Gastrocnemius medialis (tissue), 4 donors: Measurements from ENCODE around the gene PHOX2A. TPM values are rescaled to one million over a fixed set of nuclear protein-coding genes. Genes with fewer than 3 reads are reported as not detected.
"Not testable (repeated sequence)": the region's sequence is repeated elsewhere in the genome, so short reads cannot be mapped to it uniquely, and the experiment has no call there.

Experiments
- ATAC-seq, 2 donors: fragments of 150-250 bp; one replicate each; pipeline ENCODE4 v1.9.1; 2016
- DNase-seq, 2 donors: peaks; one replicate each; pipeline ENCODE4 v3.0.0-alpha.2; 2019
- H3K27ac ChIP-seq, 4 donors: fragments of 200-600 bp; sonication (generic); 1 replicate in 1 of 4; 2 replicates in 3 of 4; pipeline ENCODE4 v1.5.1; 2016 to 2018; ENCODE audit warnings: mild to moderate bottlenecking in 2 of 4, moderate library complexity in 1 of 4
- H3K27me3 ChIP-seq, 3 donors: fragments of 200-600 bp; sonication (generic) in 2 of 3; 1 replicate in 1 of 3; 2 replicates in 2 of 3; pipeline versions ENCODE4 v1.5.1 to v1.6.0; 2016 to 2019; ENCODE audit warnings: mild to moderate bottlenecking in 1 of 3, moderate library complexity in 1 of 3
- H3K36me3 ChIP-seq, 2 donors: fragments of 200-600 bp; sonication (generic) in 1 of 2; one replicate each; pipeline ENCODE4 v1.5.1; 2017 to 2018
- H3K4me1 ChIP-seq, 2 donors: fragments of 200-600 bp; sonication (generic) in 1 of 2; one replicate each; pipeline ENCODE4 v1.5.1; 2016 to 2017; ENCODE audit warnings: mild to moderate bottlenecking in 2 of 2
- H3K4me3 ChIP-seq, 4 donors: fragments of 200-600 bp; sonication (generic) in 3 of 4; 1 replicate in 1 of 4; 2 replicates in 3 of 4; pipeline ENCODE4 v1.5.1; 2016 to 2019; ENCODE audit warnings: mild to moderate bottlenecking in 2 of 4
- H3K9me3 ChIP-seq, 3 donors: fragments of 200-600 bp; sonication (generic) in 2 of 3; 1 replicate in 1 of 3; 2 replicates in 2 of 3; pipeline ENCODE4 v1.5.1; 2016 to 2019
- POLR2A ChIP-seq, 2 donors: fragments of 450-650 bp; IDR thresholded peaks; one replicate each; pipeline ENCODE4 v1.6.1; 2017; ENCODE audit warnings: antibody characterized with exemption in 2 of 2, mild to moderate bottlenecking in 2 of 2, moderate library complexity in 2 of 2
- in situ Hi-C, 4 donors: fragments of 200-750 bp; cut with MboI; loops; one replicate each; pipeline versions ENCODE4 v1.15.0 to v1.8.0; 2017; ENCODE audit warnings: low sequenced_read_pairs in 4 of 4
- intact Hi-C: fragments of 100-400 bp; cut with DNase I; formaldehyde crosslinking; loops from one replicate; pipeline ENCODE4 v1.15.1; 2023; ENCODE audit warnings: low total_unique reads
- total RNA-seq, 4 donors: library from RNA; depleted of rRNA; stranded (reverse); fragments of >200 nt; gene quantifications; one replicate each; pipeline versions ENCODE4 v1.1.0 to v1.2.3, GENCODE V29; 2016
- TF ChIP-seq, protein P1 (sequence below), 5 experiments: fragments of 450-650 bp in 3 of 5; fragments of 200-600 bp in 2 of 5; sonication (generic) in 2 of 5; IDR thresholded peaks in 4 of 5; conservative IDR thresholded peaks in 1 of 5; 1 replicate in 4 of 5; 2 replicates in 1 of 5; pipeline ENCODE4 v1.5.1; 2016 to 2019; ENCODE audit warnings: antibody characterized with exemption in 5 of 5, mild to moderate bottlenecking in 3 of 5, moderate library complexity in 3 of 5

PHOX2A gene
- not detected for total RNA-seq

DNA sequence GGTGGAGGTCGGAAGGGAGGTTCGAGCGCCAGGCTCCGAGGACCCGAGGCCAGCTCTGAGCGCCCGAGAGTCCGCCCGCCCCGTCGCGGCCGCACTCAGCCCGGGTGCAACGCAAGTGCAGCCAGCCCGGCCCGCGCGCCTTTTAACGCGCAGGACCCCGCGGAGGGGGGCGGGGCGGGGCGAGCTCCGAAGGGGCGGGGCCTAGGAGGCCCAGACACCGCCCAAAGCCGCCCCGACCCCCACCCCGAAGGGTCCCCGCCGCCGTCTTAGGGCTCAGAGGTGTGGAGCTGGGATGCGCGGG lies at the start of gene PHOX2A:
Gene PHOX2A, minus strand, starts transcription at position 117 of the 301 bp plus-strand sequence. CDS start 172 bp downstream, outside the sequence.
- Histone ChIP-seq H3K27me3 (peaks cover 46 to 59% (median 58%) of the 10 kb centered on the region in 3 donors), H3K36me3 (no peaks in the 10 kb centered on the region), H3K4me1 (peaks cover 9 to 14% of the 10 kb centered on the region in 2 donors), H3K9me3 (no peaks in the 10 kb centered on the region), H3K27ac (no peak within 1 kb of the TSS), H3K4me3 (peak within 1 kb of the TSS in 2 of 4 donors; percentile 5 to 21)
- DNase-seq = no peak
- no peak for TF ChIP-seq POLR2A (IDR thresholded peaks at IDR 0.05)
- TF ChIP-seq, protein P1, sequence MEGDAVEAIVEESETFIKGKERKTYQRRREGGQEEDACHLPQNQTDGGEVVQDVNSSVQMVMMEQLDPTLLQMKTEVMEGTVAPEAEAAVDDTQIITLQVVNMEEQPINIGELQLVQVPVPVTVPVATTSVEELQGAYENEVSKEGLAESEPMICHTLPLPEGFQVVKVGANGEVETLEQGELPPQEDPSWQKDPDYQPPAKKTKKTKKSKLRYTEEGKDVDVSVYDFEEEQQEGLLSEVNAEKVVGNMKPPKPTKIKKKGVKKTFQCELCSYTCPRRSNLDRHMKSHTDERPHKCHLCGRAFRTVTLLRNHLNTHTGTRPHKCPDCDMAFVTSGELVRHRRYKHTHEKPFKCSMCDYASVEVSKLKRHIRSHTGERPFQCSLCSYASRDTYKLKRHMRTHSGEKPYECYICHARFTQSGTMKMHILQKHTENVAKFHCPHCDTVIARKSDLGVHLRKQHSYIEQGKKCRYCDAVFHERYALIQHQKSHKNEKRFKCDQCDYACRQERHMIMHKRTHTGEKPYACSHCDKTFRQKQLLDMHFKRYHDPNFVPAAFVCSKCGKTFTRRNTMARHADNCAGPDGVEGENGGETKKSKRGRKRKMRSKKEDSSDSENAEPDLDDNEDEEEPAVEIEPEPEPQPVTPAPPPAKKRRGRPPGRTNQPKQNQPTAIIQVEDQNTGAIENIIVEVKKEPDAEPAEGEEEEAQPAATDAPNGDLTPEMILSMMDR (IDR thresholded peaks at IDR 0.05 in 4 of 5, conservative IDR thresholded peaks at IDR 0.05 in 1 of 5) = no peak
- in situ Hi-C loops (no loop called here), intact Hi-C loops (loop anchor here (5.0 kb wide), 1 partner anchor 188 kb away; the partner anchor contains the start of gene CLPB)
- no peak for ATAC-seq

- ATAC-seq = no peak
- in situ Hi-C loops = no loop called here
- no peaks in the 10 kb centered on the region for H3K9me3 ChIP-seq
- H3K36me3 ChIP-seq = peaks cover 0 to 24% of the 10 kb centered on the region in 2 donors
- no peaks in the 10 kb centered on the region for H3K27me3 ChIP-seq
- intact Hi-C loops = no loop called here
- H3K27ac ChIP-seq = no peak overlapping the region
- DNase-seq = no peak
- no peak for TF ChIP-seq POLR2A (IDR thresholded peaks at IDR 0.05)
- TF ChIP-seq, protein P1 (IDR thresholded peaks at IDR 0.05 in 4 of 5, conservative IDR thresholded peaks at IDR 0.05 in 1 of 5) = no peak
- no peaks in the 10 kb centered on the region for H3K4me1 ChIP-seq
- no peak overlapping the region for H3K4me3 ChIP-seq
Observed at GRCh38 chr11:72293391-72293790, 49.4 kb upstream of the PHOX2A start.

DNA sequence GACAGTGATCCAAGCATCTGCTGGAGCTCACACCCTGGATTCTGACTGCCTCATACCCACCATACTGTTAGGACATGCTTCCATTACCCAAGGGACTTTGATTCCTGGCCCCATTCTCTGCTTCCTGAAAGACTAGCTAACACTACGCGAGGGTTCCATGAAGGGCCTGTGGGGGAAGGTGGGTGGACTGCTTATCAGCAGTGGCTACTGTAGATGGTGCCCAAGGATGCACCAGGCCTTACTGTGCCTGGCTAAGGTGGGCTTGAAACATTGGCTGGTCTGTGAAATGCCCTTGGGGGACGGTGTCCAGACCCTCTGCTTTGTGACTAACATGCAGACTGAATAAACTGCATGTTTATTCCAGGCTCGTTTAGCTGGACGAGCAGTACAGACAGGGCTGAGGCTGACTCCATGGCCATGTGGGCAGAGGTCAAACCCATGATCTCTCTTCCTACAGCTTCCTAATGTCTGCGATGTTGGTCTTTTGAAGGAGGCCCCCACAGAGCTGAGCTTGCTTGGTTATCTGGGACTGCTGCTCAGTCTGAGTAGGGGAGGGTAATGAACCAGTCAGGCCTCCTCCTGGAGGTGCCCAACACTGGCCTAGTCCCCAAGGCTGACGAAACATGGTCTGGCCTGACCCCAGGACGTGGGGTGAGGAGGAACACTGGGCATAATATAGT lies 48.3 kb upstream of the PHOX2A start:
- TF ChIP-seq, protein P1 (IDR thresholded peaks at IDR 0.05 in 4 of 5, conservative IDR thresholded peaks at IDR 0.05 in 1 of 5) = no peak
- no peak for TF ChIP-seq POLR2A (IDR thresholded peaks at IDR 0.05)
- Histone ChIP-seq H3K27me3 (no peaks in the 10 kb centered on the region), H3K9me3 (no peaks in the 10 kb centered on the region), H3K4me1 (no peaks in the 10 kb centered on the region), H3K36me3 (peaks cover 0 to 20% of the 10 kb centered on the region in 2 donors), H3K27ac (no peak overlapping the region), H3K4me3 (no peak overlapping the region)
- no peak for DNase-seq
- no peak for ATAC-seq
- intact Hi-C loops = no loop called here
- in situ Hi-C loops = no loop called here

GRCh38 chr11:72290741-72291140 lies 46.8 kb upstream of the PHOX2A start:
- DNase-seq, H3K27me3 ChIP-seq, H3K27ac ChIP-seq, H3K4me3 ChIP-seq, H3K4me1 ChIP-seq, ATAC-seq, intact Hi-C loops, in situ Hi-C loops, H3K9me3 ChIP-seq: not testable (repeated sequence)
- H3K36me3 ChIP-seq = peaks cover 0 to 13% of the 10 kb centered on the region in 2 donors
- TF ChIP-seq, protein P1 (IDR thresholded peaks at IDR 0.05 in 4 of 5, conservative IDR thresholded peaks at IDR 0.05 in 1 of 5) = peak in 1 of 5 experiments; percentile 31

DNA sequence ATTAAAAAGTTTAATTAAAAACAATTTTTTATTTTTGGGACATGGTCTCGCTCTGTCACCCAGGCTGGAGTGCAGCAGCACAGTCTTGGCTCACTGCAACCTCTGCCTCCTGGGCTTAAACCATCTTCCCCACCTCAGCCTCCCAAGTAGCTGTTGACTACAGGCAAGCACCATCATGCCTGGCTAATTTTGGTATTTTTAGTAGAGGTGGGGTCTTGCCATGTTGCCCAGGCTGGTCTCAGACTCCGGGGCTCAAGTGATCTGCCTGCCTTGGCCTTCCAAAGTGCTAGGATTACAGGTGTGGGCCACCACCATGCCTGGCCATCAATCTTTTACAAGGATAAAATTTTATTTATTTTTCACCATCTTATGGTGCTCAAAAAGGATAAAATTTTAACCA lies 43.3 kb upstream of the PHOX2A start:
- Histone ChIP-seq H3K4me1 (no peaks in the 10 kb centered on the region), H3K4me3 (no peak overlapping the region), H3K36me3 (no peaks in the 10 kb centered on the region), H3K27ac (no peak overlapping the region), H3K27me3 (peaks cover 0 to 3% (median 0%) of the 10 kb centered on the region in 3 donors), H3K9me3 (no peaks in the 10 kb centered on the region)
- in situ Hi-C loops (no loop called here), intact Hi-C loops (no loop called here)
- TF ChIP-seq POLR2A (IDR thresholded peaks at IDR 0.05) = no peak
- TF ChIP-seq, protein P1 (IDR thresholded peaks at IDR 0.05 in 4 of 5, conservative IDR thresholded peaks at IDR 0.05 in 1 of 5) = no peak
- DNase-seq (no peak), ATAC-seq (no peak)
